HPDE6-E6E7 (cell line): ENCODE results near the gene BRCA2.

Experiments used
- DNase-seq: peaks from one replicate; pipeline ENCODE4 v3.0.0; 2011; ENCODE audit warnings: missing footprints; ENCODE audit errors: extremely low spot score

BRCA2 gene, protein sequence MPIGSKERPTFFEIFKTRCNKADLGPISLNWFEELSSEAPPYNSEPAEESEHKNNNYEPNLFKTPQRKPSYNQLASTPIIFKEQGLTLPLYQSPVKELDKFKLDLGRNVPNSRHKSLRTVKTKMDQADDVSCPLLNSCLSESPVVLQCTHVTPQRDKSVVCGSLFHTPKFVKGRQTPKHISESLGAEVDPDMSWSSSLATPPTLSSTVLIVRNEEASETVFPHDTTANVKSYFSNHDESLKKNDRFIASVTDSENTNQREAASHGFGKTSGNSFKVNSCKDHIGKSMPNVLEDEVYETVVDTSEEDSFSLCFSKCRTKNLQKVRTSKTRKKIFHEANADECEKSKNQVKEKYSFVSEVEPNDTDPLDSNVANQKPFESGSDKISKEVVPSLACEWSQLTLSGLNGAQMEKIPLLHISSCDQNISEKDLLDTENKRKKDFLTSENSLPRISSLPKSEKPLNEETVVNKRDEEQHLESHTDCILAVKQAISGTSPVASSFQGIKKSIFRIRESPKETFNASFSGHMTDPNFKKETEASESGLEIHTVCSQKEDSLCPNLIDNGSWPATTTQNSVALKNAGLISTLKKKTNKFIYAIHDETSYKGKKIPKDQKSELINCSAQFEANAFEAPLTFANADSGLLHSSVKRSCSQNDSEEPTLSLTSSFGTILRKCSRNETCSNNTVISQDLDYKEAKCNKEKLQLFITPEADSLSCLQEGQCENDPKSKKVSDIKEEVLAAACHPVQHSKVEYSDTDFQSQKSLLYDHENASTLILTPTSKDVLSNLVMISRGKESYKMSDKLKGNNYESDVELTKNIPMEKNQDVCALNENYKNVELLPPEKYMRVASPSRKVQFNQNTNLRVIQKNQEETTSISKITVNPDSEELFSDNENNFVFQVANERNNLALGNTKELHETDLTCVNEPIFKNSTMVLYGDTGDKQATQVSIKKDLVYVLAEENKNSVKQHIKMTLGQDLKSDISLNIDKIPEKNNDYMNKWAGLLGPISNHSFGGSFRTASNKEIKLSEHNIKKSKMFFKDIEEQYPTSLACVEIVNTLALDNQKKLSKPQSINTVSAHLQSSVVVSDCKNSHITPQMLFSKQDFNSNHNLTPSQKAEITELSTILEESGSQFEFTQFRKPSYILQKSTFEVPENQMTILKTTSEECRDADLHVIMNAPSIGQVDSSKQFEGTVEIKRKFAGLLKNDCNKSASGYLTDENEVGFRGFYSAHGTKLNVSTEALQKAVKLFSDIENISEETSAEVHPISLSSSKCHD (N-terminal part only)

GRCh38 chr13:32315238-32316027 lies at the start of gene BRCA2, which contains the start of gene ZAR1L:
TSS of gene BRCA2 (plus strand) at chr13:32315508. CDS start at chr13:32316461, 953 bp downstream.
TSS of gene ZAR1L (minus strand) at chr13:32315363. CDS start at chr13:32311925, 3,438 bp downstream.
- DNase-seq: peak; percentile 27

DNA sequence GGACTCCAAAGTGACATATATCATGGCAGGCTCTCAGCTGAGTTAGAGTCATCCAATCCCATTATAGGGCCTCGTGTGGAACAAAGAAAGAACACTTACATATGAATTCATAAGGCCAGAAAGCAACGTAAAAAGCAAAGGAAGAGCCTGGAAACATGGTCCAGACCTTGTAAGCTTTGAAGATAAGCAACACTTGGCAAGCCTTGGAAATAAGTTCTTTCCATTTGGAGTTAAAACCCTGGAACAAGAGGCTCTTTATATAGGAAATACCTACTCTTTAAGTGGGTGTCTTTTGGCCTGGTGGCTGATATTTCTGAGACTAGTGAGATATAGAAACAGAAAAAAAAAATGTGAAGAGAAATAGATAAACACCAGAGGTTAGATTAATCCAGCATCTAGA lies 49.6 kb upstream of the BRCA2 start:
- no peak for DNase-seq

DNA sequence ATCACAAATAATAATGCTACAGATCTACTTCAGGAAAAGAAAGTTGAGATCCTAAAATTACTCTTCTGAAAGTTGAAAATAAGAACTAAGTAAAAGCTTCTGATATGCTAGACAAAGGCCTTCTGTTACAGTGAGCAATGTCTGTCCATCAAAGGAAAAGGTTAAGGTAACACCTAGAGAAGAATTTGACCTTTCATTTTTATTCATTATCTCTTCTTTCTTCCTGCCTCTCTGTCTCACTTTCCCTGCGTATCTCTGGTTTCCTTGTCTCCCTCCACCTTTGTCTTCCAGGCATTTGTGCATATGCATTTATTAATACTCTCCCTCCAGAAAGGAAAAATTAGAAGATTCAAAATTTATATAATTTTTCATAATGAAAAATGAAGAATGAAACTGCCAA lies 49.2 kb upstream of the BRCA2 start:
- no peak for DNase-seq

GRCh38 chr13:32267836-32268439 lies 47.4 kb upstream of the BRCA2 start:
- no peak for DNase-seq

- DNase-seq: no peak
These were observed 43.2 kb upstream of the BRCA2 start for GRCh38 chr13:32272021-32272683.

GRCh38 chr13:32277839-32278238 lies 37.5 kb upstream of the BRCA2 start:
- no peak for DNase-seq

DNA sequence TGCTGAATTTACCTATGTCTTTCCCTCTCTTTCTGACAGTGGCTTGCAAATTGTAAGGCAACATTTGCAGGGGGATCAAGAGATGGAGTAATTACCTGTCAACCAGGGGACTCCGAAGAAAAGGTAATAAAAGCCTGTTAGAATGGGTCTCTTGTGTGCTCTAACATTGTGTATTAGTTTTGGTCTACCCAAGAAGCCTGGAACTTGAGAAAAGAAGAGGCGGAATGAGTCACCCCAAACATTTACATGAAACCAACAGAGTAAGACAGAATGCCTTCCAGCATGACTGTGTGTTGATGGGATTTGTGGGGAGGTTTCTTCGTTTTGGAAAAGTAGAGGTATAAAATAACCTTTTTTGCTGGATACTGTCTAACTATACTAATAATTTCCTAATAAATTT lies 36.9 kb upstream of the BRCA2 start:
- no peak for DNase-seq

DNA sequence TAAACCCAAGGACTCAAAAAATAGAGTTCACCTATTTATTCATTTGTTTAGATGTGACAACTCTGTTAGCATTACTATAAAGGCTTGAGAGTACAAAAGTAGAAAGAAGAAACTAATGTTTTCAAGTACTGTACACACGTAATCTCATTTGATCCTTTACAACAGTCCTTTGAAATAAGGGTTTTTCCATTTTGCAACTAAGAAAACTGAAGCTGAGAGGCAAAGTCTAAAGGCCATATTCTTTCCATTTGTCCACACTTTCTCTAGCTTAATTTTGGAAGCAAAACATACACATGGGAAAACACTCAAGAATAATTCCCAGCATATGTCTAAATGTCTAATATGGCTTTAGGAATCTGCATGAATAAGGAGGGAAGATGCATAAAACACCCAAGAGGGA lies 34.2 kb upstream of the BRCA2 start:
- DNase-seq: no peak

- no peak for DNase-seq
These were observed 33.1 kb upstream of the BRCA2 start for GRCh38 chr13:32282096-32282711.

DNA sequence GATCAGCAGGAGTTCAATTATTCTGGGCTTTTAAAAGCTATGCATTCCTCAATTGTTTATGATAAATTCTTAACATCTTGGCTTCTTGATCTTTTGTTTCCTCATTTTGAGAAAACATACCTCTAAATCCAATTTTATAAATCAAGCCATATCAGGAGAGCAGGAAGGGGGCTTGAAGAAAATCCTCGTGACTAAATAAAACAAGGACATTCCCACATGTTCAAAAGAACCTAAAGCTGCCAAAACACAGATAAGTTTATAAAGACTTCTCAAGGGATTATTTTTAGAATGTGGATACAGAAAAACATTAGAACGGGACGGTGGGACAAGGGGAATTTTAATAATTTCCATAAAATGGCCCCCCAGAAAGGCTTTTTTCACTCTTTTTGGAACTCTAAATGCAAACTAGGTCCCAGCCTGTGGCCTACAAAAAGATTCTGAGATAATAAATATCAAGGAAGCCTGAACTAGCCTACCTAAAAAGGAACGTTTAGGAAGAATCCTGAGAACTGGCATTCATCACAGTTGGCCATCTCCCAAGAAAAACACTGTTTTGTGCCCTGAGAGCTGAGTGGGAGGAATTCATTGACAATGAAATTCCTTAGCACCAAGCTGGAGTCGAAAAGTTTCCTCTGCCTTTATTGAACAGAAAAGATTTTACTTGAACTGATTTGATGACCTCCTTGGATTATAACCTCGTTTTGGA lies 30.2 kb upstream of the BRCA2 start:
- DNase-seq: no peak

DNA sequence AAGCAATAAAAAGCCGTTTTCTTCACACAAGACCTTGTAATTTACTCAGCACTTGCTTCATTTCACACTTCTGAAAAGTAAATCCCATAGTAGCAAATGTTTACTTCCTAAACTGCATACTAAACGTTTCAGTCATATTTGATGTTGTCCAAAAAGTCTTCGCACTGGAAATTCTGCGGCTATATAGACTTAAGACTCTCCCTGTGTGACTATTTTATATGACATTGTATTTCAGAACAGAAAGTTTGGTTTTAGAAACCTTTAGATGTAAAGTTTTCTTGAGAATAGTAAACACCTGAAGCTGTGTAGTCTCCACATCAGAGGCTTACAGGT lies 29.7 kb upstream of the BRCA2 start:
- DNase-seq: no peak

DNA sequence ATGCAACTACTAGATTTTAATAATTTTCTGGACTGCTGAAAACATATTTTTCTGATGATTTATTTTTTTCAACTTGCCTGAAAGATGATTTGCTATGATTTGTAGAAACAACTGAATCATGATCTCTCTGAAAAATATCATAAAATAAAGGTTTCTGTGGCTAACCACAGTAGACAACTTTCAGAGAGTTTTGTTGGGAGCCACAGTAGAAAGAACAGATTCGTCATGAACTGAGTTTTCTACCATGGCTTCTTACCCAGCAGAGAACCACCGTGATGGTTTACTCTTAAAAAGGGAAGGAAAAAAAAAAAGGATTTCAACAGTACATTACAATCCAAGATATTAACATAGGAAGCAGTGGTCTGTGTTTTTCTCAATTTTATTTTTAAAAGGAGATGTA lies 18.1 kb upstream of the BRCA2 start:
- DNase-seq: no peak

DNA sequence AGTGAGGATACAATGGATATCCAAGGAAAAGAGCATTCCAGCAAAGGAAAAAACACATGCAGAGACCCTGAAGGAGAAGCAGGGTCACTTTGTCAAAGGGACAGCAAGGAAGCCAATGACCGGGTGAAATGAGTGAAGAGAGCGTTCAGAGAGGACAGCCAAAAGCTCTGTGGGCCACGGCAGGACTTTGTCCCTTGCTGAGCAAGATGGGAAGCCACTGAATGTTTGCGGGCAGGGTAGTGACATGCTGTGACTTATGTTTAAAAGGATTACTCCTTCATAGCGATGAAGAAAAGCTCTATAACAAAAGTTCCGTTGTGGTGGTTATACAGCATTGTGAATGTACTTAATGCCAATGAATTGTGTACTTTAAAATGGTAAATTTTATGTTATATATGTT lies 16.6 kb upstream of the BRCA2 start:
- no peak for DNase-seq

- DNase-seq: no peak
These were observed 15.4 kb upstream of the BRCA2 start for GRCh38 chr13:32299893-32300292.

DNA sequence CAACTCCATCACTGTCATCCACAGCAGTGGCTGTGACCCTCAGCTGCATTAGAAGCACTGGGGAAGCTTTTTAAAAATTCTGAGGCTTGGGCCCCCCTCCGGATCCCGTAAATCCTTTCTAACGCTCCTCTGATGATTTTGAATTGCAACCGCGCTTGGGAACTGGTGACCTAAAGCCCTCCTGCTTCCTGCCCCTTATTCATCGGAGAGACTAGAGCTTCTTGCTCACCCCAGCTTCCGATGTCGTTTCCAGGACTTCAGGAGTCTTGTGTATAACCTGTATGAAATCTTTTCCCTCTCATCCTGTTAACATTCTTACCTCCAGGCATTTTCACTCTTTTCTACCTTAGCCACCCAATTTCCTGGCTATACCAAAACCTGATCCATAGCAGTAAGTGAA lies 14.9 kb upstream of the BRCA2 start:
- DNase-seq: no peak

DNA sequence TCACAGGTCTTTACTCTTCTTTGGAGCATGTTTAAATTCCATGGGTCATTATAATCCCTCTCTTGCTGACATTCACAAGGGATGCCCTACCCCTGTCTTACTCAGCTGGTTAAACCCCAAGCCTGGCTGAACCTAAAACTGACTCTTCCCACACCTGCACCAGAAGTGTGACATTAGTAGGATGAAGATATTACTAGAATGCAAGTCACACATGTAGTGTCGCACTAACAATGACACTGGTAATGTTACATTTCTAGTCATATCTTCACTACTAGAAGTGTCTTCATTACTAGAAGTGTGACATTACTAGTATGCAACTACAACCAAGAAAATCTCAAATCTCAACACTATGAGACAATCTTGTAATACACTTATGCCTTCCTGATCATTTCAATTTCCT lies 14.4 kb upstream of the BRCA2 start:
- DNase-seq: no peak

DNA sequence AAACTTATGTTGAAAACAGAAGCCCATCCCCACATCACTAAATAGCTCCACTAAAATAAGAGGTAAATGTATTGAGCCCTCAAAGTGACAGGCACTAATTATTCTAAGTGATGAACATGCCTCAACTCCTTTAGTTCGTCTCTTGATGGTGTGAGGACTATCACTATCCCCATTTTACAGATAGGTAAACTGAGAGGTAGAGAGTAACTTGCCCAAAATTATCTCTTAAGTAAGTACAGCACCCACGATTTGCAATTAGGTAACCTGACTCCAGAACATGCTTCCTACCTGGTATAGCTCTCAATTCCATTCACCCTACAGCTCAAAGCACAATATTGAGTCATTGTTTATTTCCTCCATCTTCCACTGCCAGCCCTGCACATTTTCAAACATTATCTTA lies 12.8 kb upstream of the BRCA2 start:
- DNase-seq: no peak

DNA sequence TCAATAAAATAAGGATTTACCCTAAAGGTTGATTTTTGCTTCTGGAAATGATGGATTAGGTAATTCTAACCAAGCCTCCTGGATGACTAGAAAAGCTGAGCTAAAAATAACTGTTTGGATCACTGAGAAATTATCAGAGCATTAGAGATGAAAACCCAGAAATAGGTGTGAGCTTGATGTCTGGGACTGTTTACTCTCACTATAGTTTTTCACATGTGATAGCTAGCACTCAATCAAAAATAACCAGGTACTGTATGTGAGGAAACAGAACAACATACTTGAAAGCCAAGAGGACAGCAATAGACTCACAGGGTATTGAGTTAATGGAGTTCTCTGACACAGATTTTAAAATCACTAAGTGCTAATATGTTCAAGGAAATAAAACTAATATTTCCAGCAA lies 9.7 kb upstream of the BRCA2 start:
- no peak for DNase-seq
